Stimulated activated CD8-positive, alpha-beta memory T cell treated with anti-CD3 and anti-CD28 coated beads, Interleukin-7, amount 100 ng/mL, for 4 hours (primary cell): ENCODE data around the gene TAF11L13.
"Not testable (repeated sequence)": the region's sequence is repeated elsewhere in the genome, so short reads cannot be mapped to it uniquely, and the experiment has no call there.

Source experiments
- DNase-seq, 2 donors: peaks; one replicate each; pipeline ENCODE4 v3.0.0-alpha.2; 2020; ENCODE audit warnings: low read depth in 2 of 2

Gene TAF11L13

DNA sequence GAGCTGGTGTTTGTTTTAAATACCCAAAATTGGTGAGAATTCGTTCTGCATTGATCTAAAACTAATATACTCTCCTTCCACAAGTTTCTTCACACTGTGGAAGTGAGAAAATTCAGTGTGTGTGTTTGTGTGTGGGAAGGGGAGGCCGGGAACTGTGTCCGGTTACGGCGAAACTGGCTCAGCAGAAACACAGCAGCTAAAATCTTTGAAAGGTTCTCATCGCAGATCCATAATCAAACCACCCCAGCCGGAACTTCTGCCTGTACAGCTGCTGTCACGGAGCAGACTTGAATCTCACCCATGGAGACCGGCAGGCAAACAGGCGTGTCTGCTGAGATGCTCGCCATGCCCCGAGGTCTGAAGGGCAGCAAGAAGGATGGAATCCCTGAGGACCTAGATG is at the start of gene TAF11L13:
TAF11L13 (plus strand) TSS at position 301 of the 400 bp plus-strand sequence.
- DNase-seq = not testable (repeated sequence)

DNA sequence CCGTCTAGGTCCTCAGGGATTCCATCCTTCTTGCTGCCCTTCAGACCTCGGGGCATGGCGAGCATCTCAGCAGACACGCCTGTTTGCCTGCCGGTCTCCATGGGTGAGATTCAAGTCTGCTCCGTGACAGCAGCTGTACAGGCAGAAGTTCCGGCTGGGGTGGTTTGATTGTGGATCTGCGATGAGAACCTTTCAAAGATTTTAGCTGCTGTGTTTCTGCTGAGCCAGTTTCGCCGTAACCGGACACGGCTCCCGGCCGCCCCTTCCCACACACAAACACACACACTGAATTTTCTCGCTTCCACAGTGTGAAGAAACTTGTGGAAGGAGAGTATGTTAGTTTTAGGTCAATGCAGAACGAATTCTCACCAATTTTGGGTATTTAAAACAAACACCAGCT is 46.2 kb upstream of the TAF11L13 start, which contains the start of gene TAF11L7:
TAF11L7 (minus strand) TSS at position 101 of the 400 bp plus-strand sequence.
- not testable (repeated sequence) for DNase-seq

DNA sequence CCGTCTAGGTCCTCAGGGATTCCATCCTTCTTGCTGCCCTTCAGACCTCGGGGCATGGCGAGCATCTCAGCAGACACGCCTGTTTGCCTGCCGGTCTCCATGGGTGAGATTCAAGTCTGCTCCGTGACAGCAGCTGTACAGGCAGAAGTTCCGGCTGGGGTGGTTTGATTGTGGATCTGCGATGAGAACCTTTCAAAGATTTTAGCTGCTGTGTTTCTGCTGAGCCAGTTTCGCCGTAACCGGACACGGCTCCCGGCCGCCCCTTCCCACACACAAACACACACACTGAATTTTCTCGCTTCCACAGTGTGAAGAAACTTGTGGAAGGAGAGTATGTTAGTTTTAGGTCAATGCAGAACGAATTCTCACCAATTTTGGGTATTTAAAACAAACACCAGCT is 41.0 kb upstream of the TAF11L13 start, which contains the start of gene TAF11L8:
TAF11L8 (minus strand) TSS at position 101 of the 400 bp plus-strand sequence.
- not testable (repeated sequence) for DNase-seq

DNA sequence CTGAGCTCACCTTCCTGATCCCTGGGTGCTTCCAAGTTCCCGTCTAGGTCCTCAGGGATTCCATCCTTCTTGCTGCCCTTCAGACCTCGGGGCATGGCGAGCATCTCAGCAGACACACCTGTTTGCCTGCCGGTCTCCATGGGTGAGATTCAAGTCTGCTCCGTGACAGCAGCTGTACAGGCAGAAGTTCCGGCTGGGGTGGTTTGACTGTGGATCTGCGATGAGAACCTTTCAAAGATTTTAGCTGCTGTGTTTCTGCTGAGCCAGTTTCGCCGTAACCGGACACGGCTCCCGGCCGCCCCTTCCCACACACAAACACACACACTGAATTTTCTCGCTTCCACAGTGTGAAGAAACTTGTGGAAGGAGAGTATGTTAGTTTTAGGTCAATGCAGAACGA is 37.6 kb upstream of the TAF11L13 start, which contains the start of gene TAF11L9:
TAF11L9 (minus strand) TSS at position 140 of the 400 bp plus-strand sequence.
- DNase-seq = not testable (repeated sequence)

DNA sequence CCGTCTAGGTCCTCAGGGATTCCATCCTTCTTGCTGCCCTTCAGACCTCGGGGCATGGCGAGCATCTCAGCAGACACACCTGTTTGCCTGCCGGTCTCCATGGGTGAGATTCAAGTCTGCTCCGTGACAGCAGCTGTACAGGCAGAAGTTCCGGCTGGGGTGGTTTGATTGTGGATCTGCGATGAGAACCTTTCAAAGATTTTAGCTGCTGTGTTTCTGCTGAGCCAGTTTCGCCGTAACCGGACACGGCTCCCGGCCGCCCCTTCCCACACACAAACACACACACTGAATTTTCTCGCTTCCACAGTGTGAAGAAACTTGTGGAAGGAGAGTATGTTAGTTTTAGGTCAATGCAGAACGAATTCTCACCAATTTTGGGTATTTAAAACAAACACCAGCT is 34.2 kb upstream of the TAF11L13 start, which contains the start of gene TAF11L10:
TAF11L10 (minus strand) TSS at position 101 of the 400 bp plus-strand sequence.
- not testable (repeated sequence) for DNase-seq

DNA sequence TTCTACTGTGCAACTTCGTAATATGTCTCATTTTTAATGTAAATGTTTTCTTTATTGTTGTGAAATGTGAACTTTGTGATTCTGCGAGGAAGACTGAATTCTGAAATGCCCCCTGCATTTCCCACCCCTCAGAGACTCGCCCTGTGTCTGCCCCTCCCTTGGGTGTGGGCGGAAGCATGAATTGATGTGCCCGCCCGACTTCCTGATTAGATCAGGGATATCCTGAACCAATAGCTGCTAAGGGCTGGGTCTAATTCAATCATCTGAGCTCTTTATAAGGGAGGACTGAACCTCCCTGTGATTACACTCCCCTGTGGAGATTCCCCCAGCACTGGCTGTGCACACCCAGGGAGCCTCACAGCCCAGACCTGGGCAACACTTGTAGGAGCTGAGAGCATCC is 28.0 kb upstream of the TAF11L13 start, which contains the start of gene TAF11L11:
TAF11L11 (plus strand) TSS at position 304 of the 400 bp plus-strand sequence.
- DNase-seq = not testable (repeated sequence)

- DNase-seq = no peak
Measured at GRCh38 chr5:17604951-17605350, 26.9 kb upstream of the TAF11L13 start.

- DNase-seq = not testable (repeated sequence)
Measured at GRCh38 chr5:17607461-17607860, 24.4 kb upstream of the TAF11L13 start.

- DNase-seq = not testable (repeated sequence)
Measured at GRCh38 chr5:17610092-17610491, 21.8 kb upstream of the TAF11L13 start, which contains the start of gene TAF11L12. TAF11L12 (plus strand) TSS chr5:17610392.

GRCh38 chr5:17614872-17615605 is 16.8 kb upstream of the TAF11L13 start:
- DNase-seq = no peak

DNA sequence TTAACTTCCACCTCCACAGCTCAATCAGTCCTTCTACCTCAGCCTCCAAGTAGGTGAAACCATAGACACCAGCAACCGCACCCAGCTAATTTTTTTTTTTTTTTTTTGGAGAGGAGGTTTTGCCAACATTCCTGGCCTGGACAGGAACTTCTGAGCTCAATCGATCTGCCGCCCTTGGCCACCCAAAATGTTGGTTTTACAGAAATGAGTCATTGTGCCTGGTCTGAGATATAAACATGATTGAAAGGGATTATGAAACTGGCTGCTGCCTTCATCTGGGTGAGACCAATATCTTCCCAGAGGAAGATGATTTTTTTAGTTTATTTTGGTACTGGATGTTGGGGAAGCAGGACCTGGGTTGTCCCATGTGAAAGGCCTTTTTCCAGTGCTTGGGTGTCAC is 12.5 kb upstream of the TAF11L13 start:
- DNase-seq = no peak

- DNase-seq = no peak
Measured at GRCh38 chr5:17620627-17621026, 11.3 kb upstream of the TAF11L13 start.

DNA sequence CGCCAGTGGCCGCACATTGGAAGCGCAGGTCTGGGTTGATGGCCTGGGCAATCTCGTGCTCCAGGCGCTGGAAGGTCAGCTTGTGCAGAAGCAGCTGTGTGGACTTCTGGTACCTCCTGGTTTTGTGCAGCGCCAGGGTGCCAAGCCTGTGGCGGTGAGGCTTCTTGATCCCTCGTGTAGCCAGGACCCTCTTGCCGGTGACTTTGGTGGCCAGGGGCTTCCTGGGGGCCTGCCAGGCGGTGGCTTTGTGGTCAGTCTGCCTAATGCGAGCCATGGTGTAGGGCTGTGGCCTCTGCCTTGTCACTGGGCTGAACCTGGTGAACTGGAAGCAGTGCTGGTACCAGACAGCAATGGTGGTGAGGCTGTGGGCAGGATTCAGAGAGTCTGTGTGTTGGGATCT is 6.2 kb upstream of the TAF11L13 start:
- DNase-seq = no peak

DNA sequence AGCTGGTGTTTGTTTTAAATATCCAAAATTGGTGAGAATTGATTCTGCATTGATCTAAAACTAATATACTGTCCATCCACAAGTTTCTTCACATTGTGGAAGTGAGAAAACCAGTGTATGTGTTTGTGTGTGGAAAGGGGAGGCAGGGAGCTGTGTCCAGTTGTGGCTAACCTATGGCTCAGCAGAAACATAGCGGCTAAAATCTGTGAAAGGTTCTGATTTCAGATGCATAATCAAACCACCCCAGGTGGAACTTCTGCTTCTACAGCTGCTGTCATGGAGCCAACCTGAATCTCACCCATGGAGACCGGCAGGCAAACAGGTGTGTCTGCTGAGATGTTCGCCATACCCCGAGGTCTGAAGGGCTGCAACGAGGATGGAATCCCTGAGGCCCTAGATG is 2.3 kb downstream of the TAF11L13 start, which contains the start of gene TAF11L14:
TAF11L14 (plus strand) TSS at position 301 of the 400 bp plus-strand sequence.
- no peak for DNase-seq

DNA sequence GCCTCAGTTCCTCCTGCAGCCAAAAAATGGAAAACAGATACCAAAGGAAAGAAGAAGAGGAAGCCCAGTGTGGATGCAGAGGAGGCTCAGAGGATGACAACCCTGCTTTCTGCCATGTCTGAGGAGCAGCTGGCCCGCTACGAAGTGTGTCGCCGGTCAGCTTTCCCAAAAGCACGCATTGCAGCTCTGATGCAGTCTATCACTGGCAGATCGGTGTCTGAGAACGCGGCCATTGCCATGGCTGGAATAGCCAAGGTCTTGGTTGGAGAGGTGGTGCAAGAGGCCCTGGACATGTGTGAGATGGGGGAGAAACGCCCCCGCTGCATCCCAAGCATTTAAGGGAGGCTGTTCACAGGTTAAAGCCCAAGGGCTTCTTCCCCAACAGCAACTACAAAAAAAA is 17.3 kb downstream of the TAF11L13 start:
- DNase-seq = not testable (repeated sequence)

DNA sequence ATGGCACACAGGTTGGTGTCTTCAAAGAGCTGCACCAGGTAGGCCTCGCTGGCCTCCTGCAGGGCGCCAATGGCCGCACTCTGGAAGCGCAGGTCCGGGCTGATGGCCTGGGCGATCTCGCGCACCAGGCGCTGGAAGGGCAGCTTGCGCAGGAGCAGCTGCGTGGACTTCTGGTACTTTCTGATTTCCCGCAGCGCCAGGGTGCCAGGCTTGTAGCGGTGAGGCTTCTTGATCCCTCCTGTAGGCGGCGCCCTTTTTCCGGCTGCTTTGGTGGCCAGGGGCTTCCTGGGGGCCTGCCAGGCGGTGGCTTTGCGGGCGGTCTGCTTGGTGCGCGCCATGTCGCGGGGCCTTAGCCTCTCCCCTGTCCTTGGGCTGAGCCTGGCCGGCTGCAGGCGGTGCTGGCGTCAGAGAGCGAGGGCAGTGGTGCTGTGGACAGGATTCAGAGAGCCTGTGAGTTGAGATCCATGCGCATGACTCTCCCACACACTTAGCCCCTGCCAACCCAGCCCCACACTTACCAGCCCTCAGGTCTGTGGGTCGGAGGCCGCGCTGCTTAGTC is 23.4 kb downstream of the TAF11L13 start:
- DNase-seq = not testable (repeated sequence)

DNA sequence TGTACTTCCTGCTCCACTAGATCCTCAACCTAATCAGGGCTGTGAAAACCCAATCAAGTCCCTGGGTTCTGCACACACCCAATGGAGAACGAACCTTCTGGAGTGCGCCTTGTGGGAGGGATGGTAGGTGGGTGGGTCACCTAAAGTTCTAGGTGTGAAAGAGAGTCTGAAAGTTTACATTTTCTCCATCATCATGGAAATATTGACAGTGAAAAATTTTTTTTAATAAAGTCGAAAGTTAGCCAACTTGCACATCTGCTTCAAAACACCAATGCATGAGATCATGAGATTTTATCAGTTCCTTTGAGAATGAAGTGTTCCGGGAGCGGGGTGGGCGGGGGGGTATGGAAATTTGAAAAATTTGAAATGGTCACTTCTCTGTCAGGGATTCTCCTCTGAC is 24.0 kb downstream of the TAF11L13 start:
- no peak for DNase-seq

GRCh38 chr5:17663182-17663581 is 31.3 kb downstream of the TAF11L13 start:
- DNase-seq = no peak

GRCh38 chr5:17665836-17666235 is 33.9 kb downstream of the TAF11L13 start:
- DNase-seq = no peak

DNA sequence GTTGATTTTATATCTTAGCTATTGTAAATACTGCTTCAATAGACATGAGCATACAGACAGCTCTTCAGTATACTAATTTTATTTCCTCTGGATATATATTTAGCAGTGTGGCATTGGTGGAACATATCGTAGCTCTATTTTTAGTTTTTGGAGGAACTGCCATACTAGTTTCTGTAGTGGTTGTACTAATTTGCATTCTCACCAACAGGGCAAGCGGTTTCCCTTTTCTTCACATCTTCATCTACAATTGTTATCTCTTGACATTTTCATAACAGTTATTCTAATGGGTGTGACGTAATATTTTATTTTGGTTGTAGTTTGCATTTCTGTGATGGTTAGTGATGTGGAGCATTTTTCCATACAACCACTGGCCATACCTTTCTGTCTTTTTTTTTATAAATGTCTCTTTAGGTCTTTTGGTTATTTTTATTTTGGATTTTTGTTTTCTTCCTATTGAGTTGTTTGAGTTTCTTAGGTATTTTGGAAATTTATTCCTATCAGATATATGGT is 34.9 kb downstream of the TAF11L13 start:
- DNase-seq = no peak

DNA sequence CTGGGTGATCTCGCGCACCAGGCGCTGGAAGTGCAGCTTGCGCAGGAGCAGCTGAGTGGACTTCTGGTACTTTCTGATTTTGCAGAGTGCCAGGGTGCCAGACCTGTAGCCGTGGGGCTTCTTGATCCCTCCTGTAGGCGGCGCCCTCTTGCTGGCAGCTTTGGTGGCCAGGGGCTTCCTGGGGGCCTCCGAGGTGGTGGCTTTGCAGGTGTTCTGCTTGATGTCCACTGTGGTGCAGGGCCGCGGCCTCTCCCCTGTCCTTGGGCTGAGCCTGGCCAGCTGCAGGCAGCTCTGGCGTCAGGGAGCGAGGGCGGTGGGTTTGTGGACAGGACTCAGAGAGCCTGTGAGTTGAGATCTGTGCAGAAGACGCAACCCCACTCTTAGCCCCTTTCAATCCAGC is 38.5 kb downstream of the TAF11L13 start:
- DNase-seq = no peak

- no peak for DNase-seq
Measured at GRCh38 chr5:17678751-17679324, 47.0 kb downstream of the TAF11L13 start.
